Type B pancreatic cell (in vitro differentiated cells): ENCODE measurements around the gene RET. TPM values are rescaled to one million over a fixed set of nuclear protein-coding genes. Genes with fewer than 3 reads are reported as not detected.

Experiments used
- DNase-seq: peaks from one replicate; pipeline ENCODE4 v3.0.0; 2021; ENCODE audit warnings: mixed read lengths; ENCODE audit not compliant: unreplicated experiment; ENCODE audit errors: extremely low spot score
- H3K27ac Mint-ChIP-seq: 2 replicates; pipeline ENCODE4 v1.8.0; 2021; ENCODE audit warnings: mild to moderate bottlenecking, mixed read lengths
- H3K27me3 Mint-ChIP-seq: 2 replicates; pipeline ENCODE4 v1.8.0; 2021; ENCODE audit warnings: mixed read lengths
- H3K36me3 Mint-ChIP-seq: 2 replicates; pipeline ENCODE4 v1.8.0; 2021; ENCODE audit warnings: mixed read lengths
- H3K4me1 Mint-ChIP-seq: one replicate; pipeline ENCODE4 v1.8.0; 2021; ENCODE audit warnings: mixed read lengths; ENCODE audit not compliant: unreplicated experiment
- H3K4me3 Mint-ChIP-seq: 2 replicates; pipeline ENCODE4 v1.8.0; 2021; ENCODE audit warnings: mild to moderate bottlenecking, mixed read lengths
- H3K9me3 Mint-ChIP-seq: 2 replicates; pipeline ENCODE4 v1.8.0; 2021; ENCODE audit warnings: mixed read lengths
- CTCF ChIP-seq: fragments of 200-600 bp; sonication (generic); conservative IDR thresholded peaks from 2 replicates; pipeline ENCODE4 v1.5.0; 2021; ENCODE audit warnings: antibody characterized with exemption, mild to moderate bottlenecking
- total RNA-seq: library from RNA; stranded (reverse); gene quantifications from 2 replicates; pipeline ENCODE4 v1.2.1, GENCODE V29; 2021; ENCODE audit warnings: low replicate concordance

Gene RET
- total RNA-seq, 1 donor from 2014 or later = 8.2 TPM

GRCh38 chr10:43061331-43061730, 15.5 kb upstream of the RET start:
- Mint-ChIP-seq H3K4me1 (no peaks in the 10 kb centered on the region), H3K9me3 (no peaks in the 10 kb centered on the region), H3K27me3 (peaks cover 13% of the 10 kb centered on the region), H3K4me3 (no peak overlapping the region), H3K27ac (no peak overlapping the region), H3K36me3 (no peaks in the 10 kb centered on the region)
- no peak for DNase-seq
- TF ChIP-seq CTCF = no peak

GRCh38 chr10:43061760-43062159, 15.1 kb upstream of the RET start:
- Mint-ChIP-seq H3K27me3 (peaks cover 13% of the 10 kb centered on the region), H3K4me1 (no peaks in the 10 kb centered on the region), H3K9me3 (no peaks in the 10 kb centered on the region), H3K4me3 (no peak overlapping the region), H3K27ac (no peak overlapping the region), H3K36me3 (no peaks in the 10 kb centered on the region)
- no peak for TF ChIP-seq CTCF
- no peak for DNase-seq

GRCh38 chr10:43062402-43063160, 14.3 kb upstream of the RET start:
- Mint-ChIP-seq H3K4me3 (no peak overlapping the region), H3K36me3 (no peaks in the 10 kb centered on the region), H3K27me3 (peaks cover 10% of the 10 kb centered on the region), H3K4me1 (no peaks in the 10 kb centered on the region), H3K9me3 (no peaks in the 10 kb centered on the region), H3K27ac (no peak overlapping the region)
- TF ChIP-seq CTCF = no peak
- no peak for DNase-seq

- no peak for DNase-seq
Measured at GRCh38 chr10:43064331-43065075, 12.4 kb upstream of the RET start.

GRCh38 chr10:43065234-43065633, 11.6 kb upstream of the RET start:
- peaks cover 9% of the 10 kb centered on the region for H3K4me1 Mint-ChIP-seq

More at GRCh38 chr10:43064331-43065075, 12.4 kb upstream of the RET start:
- TF ChIP-seq CTCF = no peak
- Mint-ChIP-seq H3K27me3 (peaks cover 12% of the 10 kb centered on the region), H3K4me3 (no peak overlapping the region), H3K9me3 (no peaks in the 10 kb centered on the region), H3K36me3 (no peaks in the 10 kb centered on the region), H3K4me1 (peaks cover 9% of the 10 kb centered on the region), H3K27ac (no peak overlapping the region)

More at GRCh38 chr10:43065234-43065633, 11.6 kb upstream of the RET start:
- Mint-ChIP-seq H3K27me3 (peaks cover 12% of the 10 kb centered on the region), H3K9me3 (no peaks in the 10 kb centered on the region), H3K4me3 (no peak overlapping the region), H3K27ac (no peak overlapping the region), H3K36me3 (no peaks in the 10 kb centered on the region)
- DNase-seq = no peak
- TF ChIP-seq CTCF = no peak
